Thoracic aorta (tissue), 2 donors: ENCODE data around the gene ARHGAP22. TPM values are rescaled to one million over a fixed set of nuclear protein-coding genes. Genes with fewer than 3 reads are reported as not detected.
"Not testable (repeated sequence)": the region's sequence is repeated elsewhere in the genome, so short reads cannot be mapped to it uniquely, and the experiment has no call there.

ENCODE experiments used
- ATAC-seq: fragments of 150-250 bp; one replicate; pipeline ENCODE4 v1.8.0; 2017; ENCODE audit warnings: low read depth; ENCODE audit not compliant: insufficient number of reproducible peaks, low FRiP score
- DNase-seq: peaks from one replicate; pipeline ENCODE4 v3.0.0-alpha.2; 2020; ENCODE audit warnings: low spot score
- H3K27ac ChIP-seq, 2 donors: fragments of 200-600 bp; sonication (generic); 1 replicate in 1 of 2; 2 replicates in 1 of 2; pipeline ENCODE4 v1.5.1; 2016; ENCODE audit warnings: mild to moderate bottlenecking in 2 of 2, moderate library complexity in 2 of 2
- H3K27me3 ChIP-seq: fragments of 200-600 bp; sonication (generic); replicated peaks from 2 replicates; pipeline ENCODE4 v1.6.0; 2016; ENCODE audit warnings: mild to moderate bottlenecking; ENCODE audit not compliant: insufficient read depth
- H3K36me3 ChIP-seq: fragments of 200-600 bp; sonication (generic); one replicate; pipeline ENCODE4 v1.5.1; 2016
- H3K4me1 ChIP-seq, 2 donors: fragments of 200-600 bp; sonication (generic); 1 replicate in 1 of 2; 2 replicates in 1 of 2; pipeline versions ENCODE4 v1.5.1 to v1.6.0; 2016; ENCODE audit warnings: low read depth in 2 of 2, mild to moderate bottlenecking in 1 of 2; ENCODE audit not compliant: control insufficient read depth in 1 of 2
- H3K4me3 ChIP-seq: fragments of 200-600 bp; sonication (generic); 2 replicates; pipeline ENCODE4 v1.5.1; 2016; ENCODE audit warnings: mild to moderate bottlenecking
- H3K9me3 ChIP-seq: fragments of 200-600 bp; sonication (generic); 2 replicates; pipeline ENCODE4 v1.5.1; 2016
- CTCF ChIP-seq: fragments of 200-600 bp; sonication (generic); IDR thresholded peaks from one replicate; pipeline ENCODE4 v1.5.1; 2019; ENCODE audit warnings: antibody characterized with exemption
- total RNA-seq, 2 donors: library from RNA; depleted of rRNA; stranded (reverse); fragments of >200 nt; gene quantifications; one replicate each; pipeline versions ENCODE4 v1.1.0 to v1.2.3, GENCODE V29; 2016

The ARHGAP22 gene
- total RNA-seq, 2 donors from 2014 or later = 15.4 to 24.8 TPM

GRCh38 chr10:48645600-48645999, 40.7 kb upstream of the ARHGAP22 start:
- no peaks in the 10 kb centered on the region for H3K4me1 ChIP-seq
- no peak overlapping the region for H3K4me3 ChIP-seq
- H3K27me3 ChIP-seq = no peaks in the 10 kb centered on the region
- H3K36me3 ChIP-seq = no peaks in the 10 kb centered on the region
- H3K27ac ChIP-seq = no peak overlapping the region
- H3K9me3 ChIP-seq = peaks cover 6% of the 10 kb centered on the region
- DNase-seq (no peak), ATAC-seq (no peak)
- TF ChIP-seq CTCF = no peak

GRCh38 chr10:48641099-48641690, 36.3 kb upstream of the ARHGAP22 start:
- H3K4me3 ChIP-seq, DNase-seq, H3K27me3 ChIP-seq, H3K36me3 ChIP-seq, H3K27ac ChIP-seq, H3K4me1 ChIP-seq, ATAC-seq, H3K9me3 ChIP-seq: not testable (repeated sequence)

- H3K9me3 ChIP-seq = peaks cover 6% of the 10 kb centered on the region
- no peak for TF ChIP-seq CTCF
- no peaks in the 10 kb centered on the region for H3K36me3 ChIP-seq
- ATAC-seq (no peak), DNase-seq (no peak)
- H3K27ac ChIP-seq = no peak overlapping the region
- H3K27me3 ChIP-seq = no peaks in the 10 kb centered on the region
- H3K4me1 ChIP-seq = peaks cover 2 to 3% of the 10 kb centered on the region in 2 donors
- no peak overlapping the region for H3K4me3 ChIP-seq
Observed at GRCh38 chr10:48640326-48640725, 35.5 kb upstream of the ARHGAP22 start.

GRCh38 chr10:48639632-48640031, 34.8 kb upstream of the ARHGAP22 start:
- ATAC-seq (no peak), DNase-seq (no peak)
- Histone ChIP-seq H3K9me3 (peaks cover 6% of the 10 kb centered on the region), H3K27ac (no peak overlapping the region), H3K36me3 (no peaks in the 10 kb centered on the region), H3K4me3 (no peak overlapping the region), H3K27me3 (no peaks in the 10 kb centered on the region), H3K4me1 (peaks cover 9 to 10% of the 10 kb centered on the region in 2 donors)
- no peak for TF ChIP-seq CTCF

- TF ChIP-seq CTCF = no peak
- H3K4me3 ChIP-seq = no peak overlapping the region
- ATAC-seq (no peak), DNase-seq (no peak)
- peaks cover 12 to 17% of the 10 kb centered on the region in 2 donors for H3K4me1 ChIP-seq
- H3K27me3 ChIP-seq = no peaks in the 10 kb centered on the region
- no peaks in the 10 kb centered on the region for H3K36me3 ChIP-seq
- H3K27ac ChIP-seq = no peak overlapping the region
- peaks cover 6% of the 10 kb centered on the region for H3K9me3 ChIP-seq
Observed at GRCh38 chr10:48638739-48639527, 34.1 kb upstream of the ARHGAP22 start.
